Chondrocyte (in vitro differentiated cells): ENCODE data around the gene ZNF385C. TPM values are rescaled to one million over a fixed set of nuclear protein-coding genes. Genes with fewer than 3 reads are reported as not detected.
"Not testable (repeated sequence)": the region's sequence is repeated elsewhere in the genome, so short reads cannot be mapped to it uniquely, and the experiment has no call there.

ENCODE experiments used
- DNase-seq: peaks from one replicate; pipeline ENCODE4 v3.0.0; 2021; ENCODE audit warnings: mixed read lengths, low spot score
- H3K27ac Mint-ChIP-seq: one replicate; pipeline ENCODE4 v1.8.0; 2021; ENCODE audit warnings: mild to moderate bottlenecking, moderate library complexity, mixed read lengths; ENCODE audit not compliant: unreplicated experiment
- H3K27me3 Mint-ChIP-seq: 2 replicates; pipeline ENCODE4 v1.8.0; 2021; ENCODE audit warnings: low read depth, mixed read lengths
- H3K36me3 Mint-ChIP-seq: 2 replicates; pipeline ENCODE4 v1.8.0; 2021; ENCODE audit warnings: low read depth, mixed read lengths
- H3K4me1 Mint-ChIP-seq: 2 replicates; pipeline ENCODE4 v1.8.0; 2021; ENCODE audit warnings: low read depth, mild to moderate bottlenecking, mixed read lengths
- H3K4me3 Mint-ChIP-seq: one replicate; pipeline ENCODE4 v1.8.0; 2021; ENCODE audit warnings: mild to moderate bottlenecking, moderate library complexity, mixed read lengths; ENCODE audit not compliant: unreplicated experiment
- H3K9me3 Mint-ChIP-seq: 2 replicates; pipeline ENCODE4 v1.8.0; 2021; ENCODE audit warnings: low read depth, mixed read lengths
- CTCF ChIP-seq: fragments of 200-600 bp; sonication (generic); IDR thresholded peaks from 2 replicates; pipeline ENCODE4 v1.5.0; 2021; ENCODE audit warnings: antibody characterized with exemption, mild to moderate bottlenecking, moderate library complexity
- total RNA-seq: library from RNA; stranded (reverse); gene quantifications from 3 replicates; pipeline ENCODE4 v1.2.1, GENCODE V29; 2021

ZNF385C gene
- total RNA-seq, 1 donor from 2014 or later: 0.07 TPM

- no peak for DNase-seq
- Mint-ChIP-seq H3K27ac (peak overlapping the region; percentile 98), H3K36me3 (peaks cover 5% of the 10 kb centered on the region), H3K4me1 (peaks cover 58% of the 10 kb centered on the region), H3K27me3 (no peaks in the 10 kb centered on the region), H3K9me3 (no peaks in the 10 kb centered on the region), H3K4me3 (peak overlapping the region; percentile 98)
- TF ChIP-seq CTCF: no peak
Observed at GRCh38 chr17:42017866-42018200, 80.4 kb downstream of the ZNF385C start.

DNA sequence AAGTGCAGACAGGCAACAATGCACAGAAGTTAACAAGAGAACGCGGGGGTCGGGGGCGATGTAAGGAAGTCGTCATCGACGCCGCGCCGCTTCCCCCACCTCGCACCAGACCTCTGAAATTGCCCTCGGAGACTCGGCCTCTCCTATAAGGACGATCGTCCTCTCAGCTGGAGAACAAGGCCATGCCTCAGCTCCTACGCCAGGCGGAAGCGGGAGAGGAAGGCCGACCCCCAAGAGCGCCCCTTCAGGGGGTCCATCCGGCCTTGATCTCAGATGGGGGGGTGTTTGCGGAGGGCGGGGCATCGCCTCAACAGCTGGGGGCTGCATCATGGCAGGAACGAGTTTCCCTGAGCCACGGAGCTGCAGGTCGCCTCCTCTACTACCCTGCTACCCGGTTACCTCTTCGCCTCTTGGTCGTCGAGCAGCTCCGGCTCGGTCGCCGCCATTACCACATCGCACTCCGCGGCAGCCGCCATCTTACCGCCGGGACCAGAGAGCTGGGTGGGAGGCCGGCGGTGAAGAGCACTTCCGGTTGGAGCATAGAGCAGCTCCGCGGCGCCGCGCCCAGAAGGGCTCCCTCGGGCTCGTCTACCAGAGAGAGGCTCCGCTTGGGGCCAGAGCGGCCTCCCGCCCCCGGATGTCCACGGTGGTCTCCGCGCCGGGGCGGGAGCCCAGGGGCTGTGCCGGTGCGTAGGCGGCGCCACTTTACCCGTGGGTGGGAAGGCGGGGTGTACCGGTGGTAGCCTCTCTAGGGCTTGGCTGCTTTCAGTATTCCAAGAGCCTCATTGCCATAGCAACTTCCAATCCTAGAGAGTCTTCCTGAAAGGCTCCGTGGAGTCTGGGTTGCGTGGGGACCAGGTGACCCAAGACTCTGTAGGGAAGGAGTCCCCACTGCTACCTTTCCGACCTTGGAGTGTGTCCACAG, 81.1 kb downstream of the ZNF385C start, which contains the start of gene DNAJC7:
DNAJC7 (minus strand) TSS at position 499 of the 925 bp plus-strand sequence; CDS start at position 476, 23 bp downstream.
- H3K36me3 Mint-ChIP-seq: peaks cover 2% of the 10 kb centered on the region
- H3K27ac Mint-ChIP-seq: peak within 1 kb of the TSS; percentile 98
- H3K4me3 Mint-ChIP-seq: peak within 1 kb of the TSS; percentile 98
- no peaks in the 10 kb centered on the region for H3K9me3 Mint-ChIP-seq
- peaks cover 62% of the 10 kb centered on the region for H3K4me1 Mint-ChIP-seq
- peak; percentile 20 for TF ChIP-seq CTCF
- H3K27me3 Mint-ChIP-seq: no peaks in the 10 kb centered on the region
- DNase-seq: peak; percentile 97

- Mint-ChIP-seq H3K27ac (peak overlapping the region; percentile 98), H3K9me3 (no peaks in the 10 kb centered on the region), H3K4me1 (peaks cover 65% of the 10 kb centered on the region), H3K4me3 (peak overlapping the region; percentile 98), H3K36me3 (peaks cover 1% of the 10 kb centered on the region), H3K27me3 (no peaks in the 10 kb centered on the region)
- no peak for TF ChIP-seq CTCF
- DNase-seq: no peak
Observed at GRCh38 chr17:42016411-42016831, 81.9 kb downstream of the ZNF385C start.

DNA sequence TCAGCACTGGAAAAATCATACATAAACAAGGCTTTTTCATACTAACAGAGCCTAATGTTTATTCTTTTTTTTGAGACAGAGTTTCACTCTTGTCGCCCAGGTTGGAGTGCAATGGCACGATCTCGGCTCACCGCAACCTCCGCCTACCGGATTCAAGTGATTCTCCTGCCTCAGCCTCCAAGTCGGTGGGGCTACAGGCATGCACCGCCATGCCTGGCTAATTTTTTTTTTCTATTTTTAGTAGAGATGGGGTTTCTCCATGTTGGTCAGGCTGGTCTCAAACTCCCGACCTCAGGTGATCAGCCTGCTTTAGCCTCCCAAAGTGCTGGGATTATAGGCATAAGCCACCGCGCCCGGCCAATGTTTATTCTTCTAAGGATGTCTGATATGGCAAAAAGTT, 84.5 kb downstream of the ZNF385C start:
- H3K4me3 Mint-ChIP-seq: not testable (repeated sequence)
- peaks cover 72% of the 10 kb centered on the region for H3K4me1 Mint-ChIP-seq

DNA sequence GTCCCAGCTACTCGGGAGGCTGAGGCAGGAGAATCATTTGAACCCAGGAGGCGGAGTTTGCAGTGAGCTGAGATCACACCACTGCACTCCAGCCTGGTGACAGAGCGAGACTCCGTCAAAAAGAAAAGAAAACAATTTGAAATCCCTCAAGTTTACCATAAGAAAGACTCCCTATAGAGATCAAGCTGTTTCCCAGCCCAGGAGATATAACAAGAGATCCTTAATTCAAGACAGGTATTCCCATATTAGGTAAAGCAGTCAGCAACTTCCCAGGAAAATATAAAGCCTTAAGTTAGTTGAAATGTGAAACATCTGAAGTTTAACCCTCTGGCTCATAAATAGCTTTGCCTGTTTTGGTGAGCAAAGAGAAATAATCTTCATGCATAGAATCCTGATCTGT, 85.9 kb downstream of the ZNF385C start:
- Mint-ChIP-seq H3K27ac (peak overlapping the region; percentile 32), H3K4me1 (peaks cover 62% of the 10 kb centered on the region)
- H3K9me3 Mint-ChIP-seq, H3K27me3 Mint-ChIP-seq, H3K36me3 Mint-ChIP-seq, DNase-seq, H3K4me3 Mint-ChIP-seq: not testable (repeated sequence)

More for the DNA sequence above, 84.5 kb downstream of the ZNF385C start:
- not testable (repeated sequence) for DNase-seq, H3K36me3 Mint-ChIP-seq, H3K9me3 Mint-ChIP-seq, H3K27me3 Mint-ChIP-seq
- peak overlapping the region; percentile 2 for H3K27ac Mint-ChIP-seq

GRCh38 chr17:42010898-42011516, 87.3 kb downstream of the ZNF385C start:
- Mint-ChIP-seq H3K4me1 (peaks cover 60% of the 10 kb centered on the region), H3K4me3 (no peak overlapping the region), H3K36me3 (no peaks in the 10 kb centered on the region), H3K9me3 (no peaks in the 10 kb centered on the region), H3K27ac (peak overlapping the region; percentile 77), H3K27me3 (no peaks in the 10 kb centered on the region)
- no peak for TF ChIP-seq CTCF
- DNase-seq: no peak

DNA sequence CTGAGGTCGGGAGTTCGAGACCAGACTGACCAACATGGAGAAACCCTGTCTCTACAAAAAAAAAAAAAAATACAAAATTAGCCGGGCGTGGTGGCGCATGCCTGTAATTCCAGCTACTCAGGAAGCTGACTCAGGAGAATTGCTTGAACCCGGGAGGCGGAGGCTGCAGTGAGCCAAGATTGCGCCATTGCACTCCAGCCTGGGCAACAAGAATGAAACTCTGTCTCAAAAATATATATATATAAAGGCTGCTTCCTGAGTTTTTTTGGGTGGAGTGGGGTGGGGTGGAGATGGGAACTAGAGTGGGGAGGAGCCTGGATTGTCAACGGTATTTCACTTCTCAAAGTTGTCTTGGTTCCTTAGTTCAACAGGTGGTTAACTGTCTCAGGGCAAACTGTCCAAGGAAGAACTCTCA, 88.0 kb downstream of the ZNF385C start:
- DNase-seq, H3K9me3 Mint-ChIP-seq, H3K36me3 Mint-ChIP-seq, H3K4me3 Mint-ChIP-seq, H3K27me3 Mint-ChIP-seq: not testable (repeated sequence)
- Mint-ChIP-seq H3K27ac (peak overlapping the region; percentile 77), H3K4me1 (peaks cover 54% of the 10 kb centered on the region)
